Measurements from ENCODE around the gene DNAJB1.
A peak's percentile ranks its signal among the peaks of the same experiment; 100 is the strongest.

The DNAJB1 gene

DNA sequence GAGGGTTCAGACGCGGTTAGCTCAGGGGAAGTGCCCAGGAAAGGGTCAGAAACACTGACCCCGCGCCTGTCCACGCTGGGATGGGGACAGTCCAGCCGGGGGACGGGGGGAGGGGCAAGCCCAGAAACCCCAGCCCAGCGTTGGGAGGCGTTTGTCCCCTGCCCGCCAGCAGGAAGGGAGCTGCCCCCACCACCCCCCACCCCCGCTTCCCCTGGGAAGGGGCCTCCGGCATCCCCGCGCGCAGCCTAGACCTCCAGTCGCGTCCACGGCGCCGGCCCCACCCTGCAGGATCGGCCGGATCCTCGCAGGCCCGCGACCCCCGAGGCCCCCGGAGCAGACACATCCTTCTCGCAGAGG is 22.5 kb downstream of the DNAJB1 start:
- no peak for DNase-seq

DNA sequence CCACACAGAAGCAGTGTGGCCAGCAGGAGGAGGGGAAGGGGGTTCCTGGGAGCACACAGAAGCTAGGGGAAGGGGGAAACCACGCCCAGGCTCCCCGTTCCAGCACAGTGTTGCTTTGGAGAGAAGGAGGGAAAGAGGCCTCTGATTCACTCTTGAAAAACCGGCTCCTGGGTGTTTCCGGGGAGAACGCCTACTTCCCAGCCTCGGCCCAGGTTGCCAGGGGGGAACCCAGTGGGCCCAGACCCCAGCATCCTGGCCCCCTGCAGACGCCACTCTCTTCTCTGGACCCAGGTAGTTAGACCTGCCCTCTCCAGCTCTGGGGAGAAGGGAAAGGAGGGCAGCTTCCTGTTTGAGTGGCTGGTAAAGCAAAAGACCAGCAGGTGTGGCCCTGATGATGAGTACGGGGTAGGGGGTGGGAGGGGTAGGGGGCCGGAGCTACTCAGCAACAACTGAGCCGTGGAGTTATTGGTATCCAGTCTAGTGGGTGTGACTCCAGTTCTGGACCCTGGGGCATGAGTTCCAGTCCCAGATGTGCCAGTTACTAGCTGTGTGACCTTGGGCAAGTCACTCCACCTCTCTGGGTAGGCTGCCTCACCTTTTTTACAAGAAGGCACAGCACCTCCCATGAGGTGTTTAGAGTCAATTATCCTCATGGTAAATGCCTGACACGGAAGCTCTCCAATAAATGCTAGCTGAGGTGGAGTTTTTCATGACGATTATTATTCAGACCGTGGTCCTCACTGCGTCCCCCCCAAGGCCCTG is 23.1 kb downstream of the DNAJB1 start:
- no peak for DNase-seq

DNA sequence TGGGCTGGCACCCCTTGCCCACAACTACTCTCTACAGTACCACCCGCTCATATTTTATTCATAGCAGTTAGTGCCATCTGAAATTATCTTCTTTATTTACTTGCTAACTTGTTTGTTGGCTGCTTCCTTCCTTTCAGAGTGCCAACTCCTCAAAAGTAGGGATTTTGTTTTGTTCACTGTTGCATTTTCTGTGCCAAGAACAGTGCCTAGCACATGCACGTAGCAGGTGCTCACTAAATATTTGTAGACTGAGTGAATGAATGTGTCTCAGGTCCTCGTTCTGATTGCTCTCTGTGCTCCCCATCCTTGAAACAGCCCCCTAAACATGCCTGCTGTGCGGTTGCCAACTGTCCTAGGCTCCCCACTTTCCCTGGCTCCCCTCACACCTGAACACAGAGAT is 23.8 kb downstream of the DNAJB1 start:
- DNase-seq: no peak

DNA sequence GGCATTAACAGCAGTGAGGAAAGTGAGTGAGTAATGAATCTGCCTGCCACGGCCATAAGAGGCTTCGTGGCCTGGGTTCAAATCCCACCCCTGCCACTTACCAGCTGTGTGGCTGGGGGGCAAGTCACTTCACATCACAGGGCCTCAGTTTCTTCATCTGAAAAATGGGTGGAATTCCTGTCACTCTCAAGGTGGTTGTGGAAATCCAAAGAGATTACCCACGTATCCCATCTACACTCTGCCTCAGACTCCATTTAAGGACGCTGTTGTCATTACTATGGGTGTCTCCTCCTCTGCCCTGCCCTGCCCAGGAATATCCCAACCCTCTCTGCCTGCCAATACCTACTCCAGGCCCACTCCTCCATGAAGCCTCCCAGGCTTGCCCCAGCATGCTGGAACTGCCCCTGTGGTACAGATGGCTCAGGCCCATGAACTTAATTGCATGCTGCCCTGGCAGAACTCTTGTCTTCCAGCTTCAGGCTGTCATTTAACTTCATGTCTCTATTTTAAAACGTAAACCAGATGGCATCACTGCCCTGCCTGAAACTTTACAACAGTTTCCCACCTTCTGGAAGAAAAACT is 25.4 kb downstream of the DNAJB1 start:
- no peak for DNase-seq

DNA sequence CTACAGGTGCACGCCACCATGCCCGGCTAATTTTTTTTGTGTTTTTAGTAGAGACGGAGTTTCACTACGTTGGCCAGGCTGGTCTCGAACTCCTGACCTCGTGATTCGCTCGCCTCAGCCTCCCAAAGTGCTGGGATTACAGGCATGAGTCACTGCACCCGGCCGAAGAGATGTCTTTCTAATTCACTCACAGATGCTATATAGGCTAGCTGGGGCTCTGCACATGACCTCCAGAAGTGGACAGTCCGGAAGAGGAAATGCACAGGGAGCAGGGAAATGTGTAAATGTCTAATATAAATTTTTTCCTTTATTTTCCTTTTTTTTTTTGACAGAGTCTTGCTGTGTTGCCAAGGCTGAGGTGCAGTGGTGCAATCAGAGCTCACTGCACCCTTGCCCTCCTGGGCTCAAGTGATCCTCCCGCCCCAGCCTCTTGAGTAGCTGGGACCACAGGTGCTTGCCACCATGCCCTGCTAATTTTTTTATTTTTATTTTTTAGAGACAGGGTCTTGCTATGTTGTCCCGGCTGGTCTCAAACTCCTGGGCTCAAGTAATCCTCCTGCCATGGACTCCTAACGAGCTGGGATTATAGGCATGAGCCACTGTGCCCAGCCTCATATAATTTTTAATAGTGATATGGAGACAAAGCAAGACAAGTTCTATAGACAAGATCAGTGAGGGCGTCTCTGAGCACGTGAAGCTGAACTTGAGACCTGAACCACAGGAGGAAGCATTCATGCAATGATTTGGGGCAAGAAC is 30.6 kb downstream of the DNAJB1 start:
- DNase-seq: no peak

DNA sequence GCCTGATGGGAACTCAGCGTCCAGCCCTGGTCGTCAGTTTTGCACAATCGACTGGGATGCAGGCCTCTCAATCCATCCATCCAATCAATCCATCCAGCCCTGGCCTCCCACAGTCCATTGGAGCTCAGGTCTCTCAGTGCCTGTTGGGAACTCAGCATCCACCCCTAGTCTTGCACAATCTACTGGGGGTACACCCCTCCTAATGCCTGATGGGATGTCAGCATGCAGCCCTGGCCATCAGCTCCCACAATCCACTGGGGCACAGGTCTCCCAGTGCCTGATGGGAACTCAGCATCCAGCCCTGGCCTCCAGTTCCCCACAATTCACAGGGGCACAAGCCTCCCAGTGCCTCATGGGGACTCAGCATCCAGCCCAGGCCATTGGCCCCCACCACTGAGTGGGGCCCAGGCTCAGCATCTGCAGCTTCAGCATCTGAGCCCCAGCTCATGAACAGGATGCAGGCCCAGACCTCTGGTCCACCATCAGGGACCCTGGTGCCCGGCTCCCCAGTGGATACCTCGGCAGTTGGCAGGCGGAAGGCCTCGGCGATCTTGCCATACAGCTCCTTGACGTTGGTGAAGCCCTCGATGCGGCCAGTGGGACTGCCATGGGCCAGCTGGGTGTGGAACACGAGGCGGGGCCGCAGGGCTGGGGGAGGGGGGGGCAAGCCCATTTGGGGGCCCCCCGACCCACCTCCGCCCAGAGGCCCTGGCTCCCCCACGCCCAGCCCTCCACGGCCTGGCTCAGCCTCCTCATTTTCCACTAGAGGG is 35.8 kb downstream of the DNAJB1 start:
- DNase-seq: no peak

DNA sequence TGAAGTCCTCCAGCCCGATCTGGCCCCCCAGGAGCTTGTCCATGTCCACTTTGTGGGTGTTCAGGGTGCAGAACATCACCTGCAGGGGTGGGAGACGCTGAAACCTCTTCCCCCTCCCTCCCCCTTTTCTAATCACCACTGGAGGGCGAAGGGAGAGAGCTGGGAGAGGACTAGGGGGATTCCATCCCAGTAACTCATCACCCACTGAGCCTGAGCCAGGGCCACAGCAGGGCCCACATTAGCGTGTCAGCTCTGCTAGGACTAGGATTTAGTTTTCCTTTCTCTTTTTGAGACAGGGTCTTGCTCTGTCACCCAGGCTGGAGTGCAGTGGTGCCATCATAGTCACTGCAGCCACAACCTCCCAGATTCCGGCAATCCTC is 37.5 kb downstream of the DNAJB1 start:
- DNase-seq: peak; percentile 70

DNA sequence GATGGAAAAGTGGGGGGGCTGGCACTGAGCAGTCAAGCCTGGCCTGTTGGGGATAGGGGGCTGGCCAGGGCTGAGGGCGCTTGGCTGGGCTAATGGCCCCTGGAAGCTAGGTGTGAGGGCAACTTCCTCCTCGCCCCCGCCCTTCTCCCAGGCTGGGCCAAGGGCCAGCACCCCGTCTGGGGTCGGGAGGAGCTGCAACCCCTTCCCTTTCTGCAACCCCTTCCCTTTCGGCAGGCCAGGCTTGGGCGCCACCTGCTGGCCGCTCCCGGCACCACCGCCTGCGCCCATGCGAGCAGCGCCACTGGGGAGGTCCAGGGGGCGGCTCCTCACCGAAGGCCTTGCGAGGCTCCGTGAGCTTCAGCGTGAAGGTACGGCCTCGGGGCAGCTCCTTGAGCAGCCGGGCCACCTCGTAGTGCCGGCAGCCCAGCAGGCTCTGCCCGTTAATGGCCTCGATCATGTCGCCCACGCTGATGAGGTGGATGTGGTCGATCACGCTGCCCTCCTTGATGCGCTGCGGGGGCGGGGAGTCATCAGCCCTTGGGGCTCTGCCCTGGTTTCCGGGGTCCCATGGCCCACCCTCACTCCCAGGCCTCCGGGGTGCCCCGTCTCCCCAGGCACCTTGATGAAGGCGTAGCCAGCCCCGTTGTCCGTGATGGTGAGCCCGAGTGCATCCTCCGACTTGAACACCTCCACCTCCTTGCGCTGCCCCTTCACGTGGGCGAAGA is 38.1 kb downstream of the DNAJB1 start:
- peak; percentile 30 for DNase-seq

DNA sequence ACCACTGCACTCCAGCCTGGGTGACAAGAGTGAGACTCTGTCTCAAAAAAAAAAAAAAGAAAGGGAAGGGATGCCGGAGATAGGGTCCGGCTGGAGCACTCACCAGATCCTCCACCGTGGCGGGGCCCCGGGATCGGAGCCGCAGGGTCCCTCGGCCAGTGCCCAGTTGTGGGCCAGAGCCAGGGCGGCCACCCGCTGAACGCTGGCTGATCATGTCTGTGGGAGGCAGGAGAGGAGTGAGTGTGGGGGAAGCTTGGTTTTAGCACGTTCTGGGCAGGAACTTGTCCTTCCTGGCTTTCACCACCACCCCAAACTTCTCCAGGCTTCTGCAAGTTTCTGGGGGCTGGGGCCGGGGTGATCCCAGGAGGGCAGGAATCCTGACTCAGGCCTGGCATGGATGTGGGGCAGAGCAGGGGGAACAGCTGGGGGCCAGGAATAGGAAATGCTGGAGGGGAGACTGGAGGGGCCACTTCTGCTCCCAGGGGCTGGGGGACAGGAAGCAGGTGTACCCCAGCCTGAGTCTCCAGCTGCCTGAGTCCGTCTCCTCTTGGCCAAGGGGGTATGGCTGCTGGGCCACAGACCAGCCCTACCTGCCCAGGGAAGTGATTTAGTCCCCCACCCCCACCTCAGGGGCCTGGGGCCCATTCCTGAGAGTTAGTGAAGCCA is 38.8 kb downstream of the DNAJB1 start:
- DNase-seq: no peak

DNA sequence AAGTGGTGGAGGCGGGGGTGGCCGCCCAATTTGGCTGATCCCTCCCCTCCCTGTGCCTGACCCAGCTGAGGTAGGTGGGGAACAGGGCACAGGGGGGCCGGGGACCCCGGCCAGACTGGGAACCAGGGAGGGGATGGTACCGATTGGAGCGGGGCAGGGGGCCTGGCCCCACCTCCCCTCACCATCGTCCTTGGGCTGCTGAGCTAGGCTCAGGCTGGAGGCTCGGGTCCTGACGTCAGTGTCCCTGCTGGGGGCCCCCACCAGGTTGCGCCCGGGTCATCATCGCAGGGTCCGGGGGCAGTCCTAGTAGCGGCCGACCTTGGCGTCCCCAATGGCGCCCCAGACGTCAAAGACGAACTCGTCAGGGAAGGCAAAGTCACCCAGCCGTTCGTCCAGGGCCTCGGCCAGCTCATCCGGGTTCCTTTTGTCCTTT is 40.1 kb downstream of the DNAJB1 start:
- no peak for DNase-seq

DNA sequence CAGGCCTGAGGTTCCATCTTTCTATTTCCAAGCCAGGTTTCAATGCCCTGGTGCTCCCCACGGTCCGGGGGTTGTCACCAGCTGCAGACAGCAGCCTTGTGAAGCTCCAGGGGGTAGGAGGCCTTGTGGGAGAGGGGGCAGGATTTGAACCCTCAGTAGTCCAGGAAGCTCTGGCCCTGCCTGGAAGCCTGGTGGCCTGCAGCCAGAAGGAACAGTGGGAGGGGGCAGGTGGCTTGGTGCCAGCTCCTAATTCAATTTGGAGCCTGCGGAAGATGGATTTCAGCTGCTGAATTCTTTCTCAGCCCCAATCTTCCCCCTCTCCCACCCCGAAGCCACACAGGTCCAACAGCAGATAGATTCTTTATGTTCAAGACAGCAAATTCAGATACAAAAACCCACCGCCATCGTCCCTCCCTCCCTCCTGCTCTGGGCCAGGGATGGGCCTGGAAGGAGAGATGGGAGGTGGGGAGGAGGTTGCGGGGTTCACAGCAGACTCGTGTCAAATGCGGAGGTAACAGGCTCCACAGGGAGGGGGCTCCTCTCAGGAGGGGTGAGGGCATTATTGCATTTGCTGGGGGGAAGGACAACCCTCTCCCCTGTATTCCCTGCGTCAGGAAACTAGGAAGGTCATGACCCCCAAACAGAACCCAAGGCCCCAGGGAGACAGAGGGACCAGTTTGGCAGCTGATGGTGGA is 40.6 kb downstream of the DNAJB1 start:
- no peak for DNase-seq

DNA sequence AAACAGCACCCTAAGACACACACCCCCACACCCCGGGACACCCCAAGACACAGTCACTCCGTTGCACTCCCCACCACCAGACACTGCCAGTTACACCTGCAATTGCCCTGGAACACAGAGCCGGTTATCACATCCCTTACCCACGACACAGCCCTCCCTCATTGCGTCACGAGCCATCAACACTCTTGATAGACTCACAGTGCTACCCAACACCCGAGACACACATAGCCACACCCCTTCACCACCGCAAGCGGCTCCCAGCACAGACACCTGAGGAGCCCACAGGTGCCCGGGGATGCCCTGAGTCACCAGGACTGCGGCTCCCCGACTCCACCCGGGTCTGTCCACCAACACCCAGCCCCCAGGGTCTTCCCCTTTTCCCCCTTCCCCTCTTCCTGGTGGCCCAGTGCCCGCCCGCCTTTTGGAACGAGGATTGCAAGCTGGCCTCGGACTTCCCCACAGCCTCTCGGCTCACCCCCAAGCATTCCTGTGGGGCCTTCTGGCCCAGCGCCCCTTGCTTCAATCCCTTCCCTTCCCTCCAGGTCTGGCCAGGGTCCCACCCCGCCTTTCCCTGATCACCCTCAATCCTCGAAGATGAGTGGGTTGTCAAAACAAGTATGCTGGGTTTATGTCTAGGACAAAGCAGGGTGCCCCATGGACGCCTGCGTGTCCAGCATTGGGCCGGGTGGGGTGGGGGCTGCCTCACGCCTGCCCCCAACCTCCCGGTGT is 41.4 kb downstream of the DNAJB1 start:
- DNase-seq: peak; percentile 72

DNA sequence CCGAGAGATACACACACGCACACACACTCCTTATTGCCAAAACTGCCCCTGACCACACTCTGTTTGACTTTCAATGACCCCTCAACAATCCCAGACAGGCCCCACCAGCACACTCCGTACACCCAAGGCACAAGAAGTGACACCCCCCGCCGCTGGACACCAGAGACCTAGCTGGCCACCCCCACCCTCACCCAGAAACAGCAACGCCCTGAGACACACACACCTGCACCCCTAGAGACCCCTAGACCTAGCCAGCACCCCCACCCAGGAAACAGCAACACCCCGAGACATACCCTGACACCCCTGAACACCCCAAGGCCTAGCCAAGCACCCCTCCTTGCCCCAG is 41.9 kb downstream of the DNAJB1 start:
- no peak for DNase-seq

DNA sequence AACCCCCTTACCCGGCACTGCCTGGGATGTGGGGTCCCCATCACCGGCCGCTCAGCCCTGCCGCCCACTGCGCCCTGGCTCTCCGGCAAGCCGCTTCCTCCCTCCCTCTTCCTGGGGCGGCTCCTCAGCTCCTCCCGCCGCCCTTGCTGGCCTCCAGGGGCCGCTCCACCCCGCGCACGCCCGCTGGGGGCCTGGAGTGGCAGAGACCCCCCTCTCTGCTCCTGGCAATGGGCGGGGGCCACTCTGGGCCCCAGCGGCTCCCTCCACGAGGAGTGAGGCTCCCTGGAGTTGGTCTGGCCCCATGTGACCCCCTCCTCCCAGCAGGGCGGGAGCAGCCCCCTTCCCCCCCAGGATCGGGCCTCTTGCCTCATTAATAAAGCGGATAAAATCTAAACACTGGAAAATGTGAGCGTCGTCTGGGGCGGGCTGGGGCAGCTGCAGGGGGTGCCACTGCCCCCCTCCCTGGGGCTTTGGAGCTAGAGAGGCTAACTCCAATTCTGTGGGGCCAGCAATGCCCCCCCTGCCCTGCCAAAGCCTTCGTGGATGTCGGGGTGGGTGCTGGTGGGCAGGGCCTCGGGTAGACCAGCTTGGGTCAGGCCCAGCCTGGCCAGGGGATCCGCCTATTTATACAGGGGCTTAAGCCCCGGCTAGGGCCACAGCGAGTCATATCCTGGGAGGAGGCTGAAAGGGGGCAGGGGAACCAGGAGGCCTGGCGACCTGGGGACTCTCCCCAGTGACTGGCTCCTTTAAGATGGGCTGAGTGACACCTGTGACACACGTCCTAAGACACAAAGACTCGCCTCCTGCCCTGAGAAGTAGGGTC is 42.7 kb downstream of the DNAJB1 start, which contains the start of gene PTGER1:
PTGER1 (minus strand) TSS at position 104 of the 823 bp plus-strand sequence. CDS start 1,034 bp downstream, outside the sequence.
- DNase-seq: peak; percentile 78

DNA sequence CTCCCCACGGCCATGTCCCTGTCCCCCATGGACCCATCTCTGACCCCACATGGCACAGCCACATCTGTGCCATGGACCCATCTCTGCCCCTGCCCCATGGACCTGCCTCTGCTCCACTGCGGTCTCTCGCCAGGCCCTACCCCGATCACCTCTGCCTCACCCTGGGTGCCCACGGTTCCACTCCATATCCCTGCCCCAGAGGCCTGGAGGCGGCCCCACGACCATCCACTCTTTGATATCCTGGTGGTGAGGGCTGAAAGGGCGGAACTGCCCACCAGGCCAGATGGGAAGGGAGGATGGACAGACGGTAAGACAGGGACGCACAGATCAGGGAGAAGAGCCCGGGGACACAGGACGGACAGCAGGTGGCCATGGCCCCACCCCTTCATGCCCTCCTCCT is 43.4 kb downstream of the DNAJB1 start:
- no peak for DNase-seq

DNA sequence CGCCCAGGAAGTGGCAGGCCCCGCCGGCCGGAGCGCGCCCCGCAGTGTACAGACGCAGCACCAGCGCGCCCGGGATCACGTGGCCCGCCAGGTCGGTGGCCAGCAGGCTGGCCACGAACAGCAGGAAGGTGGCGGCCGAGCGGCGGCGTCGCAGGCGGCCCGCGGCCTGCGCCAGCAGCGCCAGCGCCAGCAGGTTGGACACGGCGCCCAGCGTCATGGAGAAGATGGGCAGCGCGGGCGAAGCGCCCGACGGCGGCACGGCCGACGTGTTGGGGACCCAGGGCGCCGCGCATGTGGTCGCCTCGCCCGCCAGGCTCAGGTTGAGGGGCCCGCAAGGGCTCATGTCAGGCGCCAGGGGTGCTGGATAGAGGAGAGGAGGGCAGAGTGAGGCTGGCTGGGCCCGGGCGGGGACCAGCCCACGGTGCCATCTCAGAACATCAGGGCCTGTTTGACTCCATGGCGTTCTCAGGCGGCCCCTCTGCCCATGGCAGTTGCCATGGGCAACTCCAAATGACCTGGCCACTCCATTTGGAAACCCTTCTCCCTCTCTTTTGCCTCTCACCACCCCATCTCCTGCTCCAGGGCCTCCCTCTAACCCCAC is 44.1 kb downstream of the DNAJB1 start:
- no peak for DNase-seq

DNA sequence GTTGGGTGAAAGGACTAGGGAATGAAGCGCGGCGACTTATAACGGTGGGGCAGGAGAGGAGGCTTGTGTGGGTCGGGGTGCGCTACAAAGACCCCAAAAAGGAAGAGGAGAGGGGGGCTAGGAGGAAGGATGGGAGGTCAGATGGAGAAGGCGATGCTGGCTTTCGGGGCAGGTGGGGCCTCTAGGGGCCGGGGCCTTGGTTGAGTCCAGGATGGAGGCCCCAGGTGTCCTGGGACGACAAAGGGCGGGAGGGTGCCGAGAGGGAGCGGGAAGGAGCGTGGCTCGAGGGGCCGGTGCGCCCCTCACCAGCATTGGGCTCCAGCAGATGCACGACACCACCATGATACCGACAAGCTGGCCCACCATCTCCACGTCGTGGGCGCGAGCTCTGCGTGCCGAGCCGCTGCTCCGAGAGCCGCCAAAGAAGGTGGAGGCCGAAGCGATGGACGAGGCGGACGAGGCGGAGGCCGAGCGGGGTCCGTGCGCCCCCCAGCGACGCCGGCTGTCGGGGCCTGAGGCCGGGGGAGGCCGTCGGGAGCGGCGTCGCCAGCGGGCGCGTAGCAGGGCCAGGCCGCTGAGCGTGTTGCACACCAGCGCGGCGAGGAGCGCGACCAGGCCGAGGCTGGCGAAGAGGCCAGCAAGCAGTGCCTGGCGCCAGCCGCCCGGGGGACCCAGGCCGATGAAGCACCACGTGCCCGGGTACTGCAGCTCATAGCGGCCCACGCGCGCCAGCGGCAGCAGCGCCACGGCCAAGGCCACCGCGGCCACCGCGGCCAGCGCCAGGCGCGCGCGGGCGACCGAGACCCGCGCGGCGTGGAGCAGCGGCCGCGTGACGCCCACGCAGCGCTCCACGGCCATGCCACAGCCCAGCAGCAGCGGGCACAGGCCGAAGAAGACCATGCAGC is 44.9 kb downstream of the DNAJB1 start:
- DNase-seq: no peak
